A172 (cell line): ENCODE results near the gene SLC9A5. TPM values are rescaled to one million over a fixed set of nuclear protein-coding genes. Genes with fewer than 3 reads are reported as not detected.
A peak's percentile ranks its signal among the peaks of the same experiment; 100 is the strongest.

Experiments
- DNase-seq: peaks from one replicate; pipeline ENCODE4 v3.0.0-alpha.2; 2015; ENCODE audit warnings: low spot score
- total RNA-seq: library from RNA; depleted of rRNA; stranded (reverse); fragments of >200 nt; shearing (Covaris generic); gene quantifications from 2 replicates; pipeline ENCODE4 v1.2.3, GENCODE V29; 2014

The SLC9A5 gene
- total RNA-seq, 1 experiment from 2014 or later: 0.03 TPM

- DNase-seq: no peak
Observed at GRCh38 chr16:67238806-67239470, 9.8 kb upstream of the SLC9A5 start.

- no peak for DNase-seq
Observed at GRCh38 chr16:67240506-67240905, 8.3 kb upstream of the SLC9A5 start.

GRCh38 chr16:67241008-67241900 lies 7.5 kb upstream of the SLC9A5 start:
- DNase-seq: peak; percentile 92

GRCh38 chr16:67242138-67242730 lies 6.5 kb upstream of the SLC9A5 start:
- DNase-seq: no peak

GRCh38 chr16:67243481-67243880 lies 5.3 kb upstream of the SLC9A5 start:
- DNase-seq: no peak

GRCh38 chr16:67244387-67245185 lies 4.2 kb upstream of the SLC9A5 start:
- peak; percentile 94 for DNase-seq

- DNase-seq: no peak
Observed at GRCh38 chr16:67245186-67245585, 3.6 kb upstream of the SLC9A5 start.

GRCh38 chr16:67245674-67246080 lies 3.1 kb upstream of the SLC9A5 start:
- peak; percentile 45 for DNase-seq

- DNase-seq: peak; percentile 66
Observed at GRCh38 chr16:67246081-67246755, 2.6 kb upstream of the SLC9A5 start.

GRCh38 chr16:67246756-67247191 lies 2.0 kb upstream of the SLC9A5 start:
- peak; percentile 29 for DNase-seq

- DNase-seq: peak; percentile 91
Observed at GRCh38 chr16:67247192-67248072, 1.3 kb upstream of the SLC9A5 start, which contains the start of gene FHOD1. Gene FHOD1 (minus strand): TSS chr16:67247481. CDS start chr16:67247410, 71 bp downstream.

- DNase-seq: no peak
Observed at GRCh38 chr16:67248073-67248400, 742 bp upstream of the SLC9A5 start.

GRCh38 chr16:67249178-67250044 lies 632 bp downstream of the SLC9A5 start:
- DNase-seq: no peak

- no peak for DNase-seq
Observed at GRCh38 chr16:67250045-67250327, 1.2 kb downstream of the SLC9A5 start.

- DNase-seq: no peak
Observed at GRCh38 chr16:67252609-67253497, 4.1 kb downstream of the SLC9A5 start.

GRCh38 chr16:67254801-67255552 lies 6.2 kb downstream of the SLC9A5 start:
- no peak for DNase-seq

- DNase-seq: no peak
Observed at GRCh38 chr16:67255553-67256221, 6.9 kb downstream of the SLC9A5 start.
